ENCODE results near the gene CDK19. TPM values are rescaled to one million over a fixed set of nuclear protein-coding genes. Genes with fewer than 3 reads are reported as not detected.

The CDK19 gene
- total RNA-seq, 1 experiment from 2014 or later: 7.0 TPM

DNA sequence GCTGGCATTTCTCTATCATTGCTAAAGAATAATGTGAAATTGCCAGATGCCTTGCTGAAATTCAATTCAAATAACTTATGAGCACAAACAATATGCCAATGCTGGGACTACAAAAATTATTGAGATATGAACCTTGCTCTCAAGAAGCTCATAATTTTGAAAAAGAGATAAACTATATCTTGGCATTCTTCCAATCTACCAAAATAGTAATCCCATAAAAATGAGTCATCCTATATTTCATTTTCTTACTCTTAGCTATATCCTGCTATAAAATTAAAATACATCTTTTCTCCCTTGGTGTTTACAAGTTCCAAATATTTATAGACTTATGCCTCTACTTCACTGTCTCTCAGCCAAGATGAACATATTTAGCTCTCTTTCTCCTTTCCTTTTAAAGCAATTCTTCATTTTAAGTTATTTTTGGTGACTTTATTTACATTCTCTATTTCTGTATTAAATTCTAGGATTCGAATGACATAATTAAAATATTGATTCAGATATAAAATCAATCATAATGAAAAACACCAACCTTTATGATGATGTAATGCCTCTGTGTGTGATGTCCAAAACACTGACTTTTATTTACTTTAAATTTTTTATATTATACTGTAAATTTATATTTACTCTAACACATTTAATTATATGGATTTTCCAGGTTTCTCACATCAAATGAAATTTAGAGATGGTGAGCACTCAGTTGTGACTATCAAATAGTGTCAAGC lies 152.6 kb downstream of the CDK19 start:
- H4K20me1 ChIP-seq (ENCODE audit: control insufficient read depth, insufficient read depth, insufficient read length): no peaks in the 10 kb centered on the region
- no peak overlapping the region for H3K14ac ChIP-seq (ENCODE audit: insufficient read depth, low read length)
- no peak overlapping the region for H4K8ac ChIP-seq (replicated peaks; ENCODE audit: insufficient read length, low read depth, low read length)
- H3K27ac ChIP-seq (ENCODE audit: insufficient read length, low read depth, low read length): no peak overlapping the region
- H3K23ac ChIP-seq (ENCODE audit: insufficient read length, low read depth, low read length): no peak overlapping the region
- H3K23me2 ChIP-seq (ENCODE audit: insufficient read length, low read depth, low read length, poor library complexity, severe bottlenecking): no peaks in the 10 kb centered on the region
- no CpG with 5 or more reads among the region's 1 CpG for WGBS (ENCODE audit: extremely low coverage, insufficient read length, low lambda C conversion rate)
- Mint-ChIP-seq H3K27me3 (ENCODE audit: low read depth) (no peaks in the 10 kb centered on the region), H3K4me1 (0 out of 4 replicates have a peak, but pooled peaks cover 0 to 2% of the 10 kb centered on the region in 2 experiments), H3K36me3 (ENCODE audit: insufficient read depth in 1 of 3, low read depth in 3 of 3) (no peaks in the 10 kb centered on the region; a peak in 1 of 7 replicates), H3K9me3 (no peaks in the 10 kb centered on the region), H3K4me3 (no peak overlapping the region), H3K27ac (no peak overlapping the region)
- H3K4ac ChIP-seq (ENCODE audit: low read depth, low read length): no peak overlapping the region
- DNase-seq: no peak
- H3K56ac ChIP-seq (ENCODE audit: insufficient read length, low read depth, low read length): no peak overlapping the region
- no peak overlapping the region for H2BK12ac ChIP-seq (ENCODE audit: insufficient read length, low read depth, low read length)
- no peak overlapping the region for H4K5ac ChIP-seq (ENCODE audit: insufficient read length, low read depth, low read length)
- H2BK120ac ChIP-seq (ENCODE audit: low read depth, low read length, poor library complexity, severe bottlenecking): no peak overlapping the region
- no peaks in the 10 kb centered on the region for H3K9me3 ChIP-seq (ENCODE audit: control insufficient read depth, low read depth, low read length)
- H2BK20ac ChIP-seq (ENCODE audit: low read depth, low read length, poor library complexity, severe bottlenecking): no peak overlapping the region
- no peak overlapping the region for H2BK15ac ChIP-seq (ENCODE audit: low read depth, low read length)
- no peak overlapping the region for H3K18ac ChIP-seq (ENCODE audit: insufficient read length, low read depth, low read length)
- H2AK5ac ChIP-seq (ENCODE audit: insufficient read length, low read length): no peak overlapping the region
- H3K4me2 ChIP-seq (ENCODE audit: insufficient read depth, insufficient read length, low read length): no peak overlapping the region
- H3K4me1 ChIP-seq (ENCODE audit: insufficient read depth, low read length): no peaks in the 10 kb centered on the region
- H2AFZ ChIP-seq (ENCODE audit: low read length): no peak overlapping the region
- H3K27me3 ChIP-seq (ENCODE audit: insufficient read depth, low read length): no peaks in the 10 kb centered on the region
- H3K79me2 ChIP-seq (ENCODE audit: insufficient read depth, low read length): no peaks in the 10 kb centered on the region
- no peak overlapping the region for H4K91ac ChIP-seq (ENCODE audit: insufficient read length, low read depth, low read length)
- H3T11ph ChIP-seq (ENCODE audit: low read length): no peak overlapping the region
- no peak for TF ChIP-seq CTCF (conservative IDR thresholded peaks at IDR 0.05)
- no peak overlapping the region for H3K9ac ChIP-seq (ENCODE audit: extremely low read depth, insufficient read length, low read length)
- no peaks in the 10 kb centered on the region for H3K79me1 ChIP-seq (ENCODE audit: insufficient read depth, low read depth, low read length, poor library complexity, severe bottlenecking)
- no peak overlapping the region for H2BK5ac ChIP-seq (ENCODE audit: insufficient read length, low read length)

Data from H9 (cell line).